Measurements from ENCODE around the gene ZKSCAN3.
"Not testable (repeated sequence)": the region's sequence is repeated elsewhere in the genome, so short reads cannot be mapped to it uniquely, and the experiment has no call there.

Gene ZKSCAN3

GRCh38 chr6:28343898-28344677 lies 5.7 kb upstream of the ZKSCAN3 start:
- DNase-seq = no peak

GRCh38 chr6:28345201-28345600 lies 4.5 kb upstream of the ZKSCAN3 start:
- DNase-seq = no peak

- no peak for DNase-seq
Observed at GRCh38 chr6:28347119-28347518, 2.6 kb upstream of the ZKSCAN3 start.

GRCh38 chr6:28349344-28349891 lies 329 bp upstream of the ZKSCAN3 start:
- no peak for DNase-seq

GRCh38 chr6:28351087-28351486 lies 1.3 kb downstream of the ZKSCAN3 start:
- no peak for DNase-seq

- no peak for DNase-seq
Observed at GRCh38 chr6:28351493-28351925, 1.8 kb downstream of the ZKSCAN3 start.

GRCh38 chr6:28353356-28353755 lies 3.6 kb downstream of the ZKSCAN3 start:
- DNase-seq = no peak

- DNase-seq = no peak
Observed at GRCh38 chr6:28353981-28354676, 4.4 kb downstream of the ZKSCAN3 start.

- no peak for DNase-seq
Observed at GRCh38 chr6:28354688-28355554, 5.2 kb downstream of the ZKSCAN3 start.

- DNase-seq = peak; percentile 29 to 46
Observed at GRCh38 chr6:28355743-28356665, 6.3 kb downstream of the ZKSCAN3 start.

GRCh38 chr6:28356666-28357020 lies 6.9 kb downstream of the ZKSCAN3 start:
- no peak for DNase-seq

GRCh38 chr6:28357036-28357435 lies 7.3 kb downstream of the ZKSCAN3 start:
- no peak for DNase-seq

GRCh38 chr6:28359562-28359961 lies 9.8 kb downstream of the ZKSCAN3 start:
- DNase-seq = not testable (repeated sequence)

GRCh38 chr6:28360961-28361360 lies 11.2 kb downstream of the ZKSCAN3 start:
- no peak for DNase-seq

GRCh38 chr6:28365590-28365989 lies 15.8 kb downstream of the ZKSCAN3 start:
- DNase-seq = not testable (repeated sequence)

- DNase-seq = no peak
Observed at GRCh38 chr6:28368522-28368921, 18.8 kb downstream of the ZKSCAN3 start.

GRCh38 chr6:28369463-28369862 lies 19.7 kb downstream of the ZKSCAN3 start:
- no peak for DNase-seq

GRCh38 chr6:28370440-28370839 lies 20.7 kb downstream of the ZKSCAN3 start:
- no peak for DNase-seq

- no peak for DNase-seq
Observed at GRCh38 chr6:28371280-28371679, 21.5 kb downstream of the ZKSCAN3 start.

GRCh38 chr6:28371706-28372451 lies 22.1 kb downstream of the ZKSCAN3 start:
- no peak for DNase-seq

- no peak for DNase-seq
Observed at GRCh38 chr6:28373925-28374324, 24.2 kb downstream of the ZKSCAN3 start.

Data from stimulated activated CD4-positive, alpha-beta T cell treated with anti-CD3 and anti-CD28 coated beads, Interleukin-4, amount 100 ng/mL, for 4 hours (primary cell).